Suprapubic skin (tissue), 3 donors: ENCODE results near the gene PCGF3.

Source experiments
- EP300 ChIP-seq: sonication (generic); formaldehyde crosslinking; IDR thresholded peaks from one replicate; pipeline ENCODE4 v1.6.1; 2017; ENCODE audit warnings: antibody characterized with exemption
- POLR2A ChIP-seq, 2 donors: fragments of 450-650 bp; IDR thresholded peaks; one replicate each; pipeline ENCODE4 v1.6.1; 2017; ENCODE audit warnings: antibody characterized with exemption in 2 of 2, mild to moderate bottlenecking in 2 of 2, moderate library complexity in 2 of 2
- TF ChIP-seq, protein P1 (sequence below), 2 donors: fragments of 200-600 bp in 1 of 2; fragments of 450-650 bp in 1 of 2; sonication (generic) in 1 of 2; IDR thresholded peaks; one replicate each; pipeline ENCODE4 v1.5.1; 2016 to 2019; ENCODE audit warnings: antibody characterized with exemption in 2 of 2, mild to moderate bottlenecking in 1 of 2, moderate library complexity in 1 of 2

DNA sequence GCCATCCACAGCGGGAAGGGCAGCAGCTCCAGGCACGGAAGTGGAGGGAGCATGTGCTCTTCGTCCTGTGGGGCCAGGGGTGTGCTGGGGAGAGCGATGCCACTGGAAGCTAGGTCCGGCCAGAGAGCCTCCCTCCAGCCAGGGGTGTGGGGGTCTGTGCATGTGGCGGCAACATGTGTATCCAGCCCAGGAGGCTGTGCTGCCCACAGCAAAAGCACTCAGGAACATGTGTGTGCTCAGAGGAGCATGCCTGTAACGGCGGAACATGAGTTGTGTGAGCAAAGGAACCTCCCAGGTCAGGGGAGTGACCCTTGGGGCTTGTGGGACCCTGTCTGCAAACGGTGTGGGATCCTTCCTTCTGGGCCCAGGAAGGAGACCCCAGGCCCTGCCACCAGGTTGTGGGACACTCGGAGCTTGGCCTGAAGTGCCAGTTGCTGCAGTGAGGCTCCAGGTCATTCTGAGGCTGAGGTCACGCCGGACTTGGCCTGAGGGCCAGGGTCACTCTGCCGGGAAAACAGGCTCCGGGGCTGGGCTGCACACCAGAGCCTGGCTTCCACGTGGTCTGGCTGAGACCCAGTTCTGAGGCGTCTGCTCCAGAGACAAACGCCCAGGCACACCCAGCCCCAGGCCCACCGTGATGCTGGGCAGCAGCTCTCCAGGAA, 83.1 kb downstream of the PCGF3 start:
- TF ChIP-seq, protein P1, sequence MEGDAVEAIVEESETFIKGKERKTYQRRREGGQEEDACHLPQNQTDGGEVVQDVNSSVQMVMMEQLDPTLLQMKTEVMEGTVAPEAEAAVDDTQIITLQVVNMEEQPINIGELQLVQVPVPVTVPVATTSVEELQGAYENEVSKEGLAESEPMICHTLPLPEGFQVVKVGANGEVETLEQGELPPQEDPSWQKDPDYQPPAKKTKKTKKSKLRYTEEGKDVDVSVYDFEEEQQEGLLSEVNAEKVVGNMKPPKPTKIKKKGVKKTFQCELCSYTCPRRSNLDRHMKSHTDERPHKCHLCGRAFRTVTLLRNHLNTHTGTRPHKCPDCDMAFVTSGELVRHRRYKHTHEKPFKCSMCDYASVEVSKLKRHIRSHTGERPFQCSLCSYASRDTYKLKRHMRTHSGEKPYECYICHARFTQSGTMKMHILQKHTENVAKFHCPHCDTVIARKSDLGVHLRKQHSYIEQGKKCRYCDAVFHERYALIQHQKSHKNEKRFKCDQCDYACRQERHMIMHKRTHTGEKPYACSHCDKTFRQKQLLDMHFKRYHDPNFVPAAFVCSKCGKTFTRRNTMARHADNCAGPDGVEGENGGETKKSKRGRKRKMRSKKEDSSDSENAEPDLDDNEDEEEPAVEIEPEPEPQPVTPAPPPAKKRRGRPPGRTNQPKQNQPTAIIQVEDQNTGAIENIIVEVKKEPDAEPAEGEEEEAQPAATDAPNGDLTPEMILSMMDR (IDR thresholded peaks at IDR 0.05), result no peak
- TF ChIP-seq EP300 (no peak), POLR2A (IDR thresholded peaks at IDR 0.05) (no peak)
